PC-9 (cell line): ENCODE data around the gene STK32B. TPM values are rescaled to one million over a fixed set of nuclear protein-coding genes. Genes with fewer than 3 reads are reported as not detected.

Source experiments
- BruUV-seq: library from RNA; stranded (reverse); fragments of 400-500 nt; replicated peaks from 2 replicates; lab custom pipeline; 2021; lab: Mats Ljungman, UMichigan
- CTCF ChIA-PET: fragments of 300-600 bp; sonication (Branson Sonifier 250); formaldehyde crosslinking; loops from one replicate; lab custom pipeline; 2022; ENCODE audit warnings: antibody characterized with exemption; lab: Charles Lee
- POLR2A ChIA-PET: fragments of 300-600 bp; sonication (Branson Sonifier 250); formaldehyde crosslinking; loops from one replicate; lab custom pipeline; 2022; ENCODE audit warnings: antibody characterized with exemption; ENCODE audit not compliant: unreplicated experiment; lab: Charles Lee
- DNase-seq, 2 experiments: peaks; one replicate each; pipeline versions ENCODE4 v3.0.0 to v3.0.0-alpha.2; 2015 to 2022; ENCODE audit warnings: mixed read lengths in 1 of 2
- H2AFZ ChIP-seq: fragments of 200-600 bp; sonication (generic); 2 replicates; pipeline ENCODE4 v1.8.1; 2017; ENCODE audit warnings: antibody characterized with exemption
- H3F3A ChIP-seq: fragments of 200-600 bp; sonication (generic); 2 replicates; pipeline ENCODE4 v1.8.1; 2017; ENCODE audit warnings: antibody characterized with exemption, mild to moderate bottlenecking, low read depth; ENCODE audit not compliant: insufficient read depth
- H3K27ac ChIP-seq: fragments of 200-600 bp; sonication (generic); 2 replicates; pipeline ENCODE4 v1.6.1; 2016; ENCODE audit warnings: mixed run types
- H3K27me3 ChIP-seq: fragments of 200-600 bp; sonication (generic); 2 replicates; pipeline ENCODE4 v1.6.1; 2016; ENCODE audit warnings: low read depth, mixed run types; ENCODE audit not compliant: insufficient read depth
- H3K36me3 ChIP-seq: fragments of 200-600 bp; sonication (generic); 2 replicates; pipeline ENCODE4 v1.6.1; 2016; ENCODE audit warnings: low read depth, mixed run types
- H3K4me1 ChIP-seq: fragments of 200-600 bp; sonication (generic); replicated peaks from 2 replicates; pipeline ENCODE4 v1.6.1; 2016; ENCODE audit warnings: mixed run types; ENCODE audit not compliant: insufficient read depth
- H3K4me2 ChIP-seq: fragments of 200-600 bp; sonication (generic); 2 replicates; pipeline ENCODE4 v1.6.1; 2017; ENCODE audit warnings: mixed run types
- H3K4me3 ChIP-seq: fragments of 200-600 bp; sonication (generic); 2 replicates; pipeline ENCODE4 v1.6.1; 2016; ENCODE audit warnings: mixed run types
- H3K79me2 ChIP-seq: fragments of 200-600 bp; sonication (generic); 2 replicates; pipeline ENCODE4 v1.6.1; 2017; ENCODE audit warnings: low read depth, mixed run types
- H3K9me2 ChIP-seq: fragments of 200-600 bp; sonication (generic); 2 replicates; pipeline ENCODE4 v1.8.1; 2017; ENCODE audit warnings: mild to moderate bottlenecking; ENCODE audit not compliant: insufficient read depth
- H3K9me3 ChIP-seq: fragments of 200-600 bp; sonication (generic); 2 replicates; pipeline ENCODE4 v1.8.1; 2016; ENCODE audit warnings: low read depth; ENCODE audit not compliant: insufficient read depth
- H4K20me1 ChIP-seq: fragments of 200-600 bp; sonication (generic); 2 replicates; pipeline ENCODE4 v1.8.1; 2017; ENCODE audit not compliant: insufficient read depth
- CTCF ChIP-seq: fragments of 200-600 bp; sonication (generic); conservative IDR thresholded peaks from 2 replicates; pipeline ENCODE4 v1.6.1; 2017; ENCODE audit warnings: mixed run types, antibody characterized with exemption, mild to moderate bottlenecking, moderate library complexity
- EZH2 ChIP-seq: fragments of 200-600 bp; sonication (generic); IDR thresholded peaks from 2 replicates; pipeline ENCODE4 v1.8.0; 2017; ENCODE audit warnings: antibody characterized with exemption, low read depth
- intact Hi-C: fragments of 100-400 bp; cut with micrococcal nuclease; formaldehyde crosslinking; loops from one replicate; pipeline ENCODE4 v1.10.0; 2022; ENCODE audit not compliant: unreplicated experiment
- total RNA-seq: library from RNA; stranded (reverse); gene quantifications from 2 replicates; pipeline ENCODE4 v1.2.3, GENCODE V29; 2021

The STK32B gene
- total RNA-seq, 1 experiment from 2014 or later: not detected

GRCh38 chr4:5379895-5380294 is 328.6 kb downstream of the STK32B start:
- DNase-seq: no peak
- TF ChIP-seq EZH2: no peak
- TF ChIP-seq CTCF: no peak
- Histone ChIP-seq H3K9me2 (no peaks in the 10 kb centered on the region), H3K9me3 (no peaks in the 10 kb centered on the region), H3F3A (no peaks in the 10 kb centered on the region), H3K4me2 (no peak overlapping the region), H3K4me3 (no peak overlapping the region), H2AFZ (no peak overlapping the region), H3K4me1 (no peaks in the 10 kb centered on the region), H3K36me3 (no peaks in the 10 kb centered on the region), H4K20me1 (no peaks in the 10 kb centered on the region), H3K79me2 (no peaks in the 10 kb centered on the region), H3K27ac (no peak overlapping the region), H3K27me3 (peaks cover 30% of the 10 kb centered on the region)
- CTCF ChIA-PET: no interaction called here
- no TSS peak for BruUV-seq
- intact Hi-C loops: no loop called here
- POLR2A ChIA-PET: no interaction called here

- no peaks in the 10 kb centered on the region for H3F3A ChIP-seq
- H3K9me2 ChIP-seq: no peaks in the 10 kb centered on the region
- DNase-seq: no peak
- H3K27me3 ChIP-seq: peaks cover 23% of the 10 kb centered on the region
- no peaks in the 10 kb centered on the region for H3K9me3 ChIP-seq
- POLR2A ChIA-PET: no interaction called here
- no peaks in the 10 kb centered on the region for H3K79me2 ChIP-seq
- no peak overlapping the region for H3K4me3 ChIP-seq
- intact Hi-C loops: no loop called here
- no peak overlapping the region for H3K27ac ChIP-seq
- TF ChIP-seq EZH2 (no peak), CTCF (no peak)
- H3K4me1 ChIP-seq: no peaks in the 10 kb centered on the region
- H3K36me3 ChIP-seq: no peaks in the 10 kb centered on the region
- H2AFZ ChIP-seq: no peak overlapping the region
- CTCF ChIA-PET: no interaction called here
- no peaks in the 10 kb centered on the region for H4K20me1 ChIP-seq
- H3K4me2 ChIP-seq: no peak overlapping the region
- BruUV-seq: no TSS peak
Measured at GRCh38 chr4:5381961-5382441, 330.7 kb downstream of the STK32B start.

GRCh38 chr4:5383191-5383980 is 332.1 kb downstream of the STK32B start:
- H3F3A ChIP-seq: no peaks in the 10 kb centered on the region
- CTCF ChIA-PET: no interaction called here
- no peaks in the 10 kb centered on the region for H3K79me2 ChIP-seq
- H2AFZ ChIP-seq: no peak overlapping the region
- no peaks in the 10 kb centered on the region for H3K9me2 ChIP-seq
- H4K20me1 ChIP-seq: no peaks in the 10 kb centered on the region
- no peak overlapping the region for H3K27ac ChIP-seq
- H3K4me3 ChIP-seq: no peak overlapping the region
- no peak for DNase-seq
- H3K9me3 ChIP-seq: no peaks in the 10 kb centered on the region
- no peaks in the 10 kb centered on the region for H3K36me3 ChIP-seq
- no peak for TF ChIP-seq CTCF
- TF ChIP-seq EZH2: no peak
- H3K27me3 ChIP-seq: peaks cover 29% of the 10 kb centered on the region
- no TSS peak for BruUV-seq
- H3K4me2 ChIP-seq: no peak overlapping the region
- no peaks in the 10 kb centered on the region for H3K4me1 ChIP-seq
- POLR2A ChIA-PET: no interaction called here
- intact Hi-C loops: no loop called here
